Stimulated activated CD4-positive, alpha-beta T cell treated with anti-CD3 and anti-CD28 coated beads, TNF-alpha, amount 100 ng/mL, for 1 hour (primary cell): ENCODE data around the gene ZP2.
"Not testable (repeated sequence)": the region's sequence is repeated elsewhere in the genome, so short reads cannot be mapped to it uniquely, and the experiment has no call there.

Source experiments
- DNase-seq, 3 donors: peaks; one replicate each; pipeline ENCODE4 v3.0.0-alpha.2; 2020; ENCODE audit warnings: low read depth in 3 of 3, low spot score in 1 of 3

ZP2 gene

DNA sequence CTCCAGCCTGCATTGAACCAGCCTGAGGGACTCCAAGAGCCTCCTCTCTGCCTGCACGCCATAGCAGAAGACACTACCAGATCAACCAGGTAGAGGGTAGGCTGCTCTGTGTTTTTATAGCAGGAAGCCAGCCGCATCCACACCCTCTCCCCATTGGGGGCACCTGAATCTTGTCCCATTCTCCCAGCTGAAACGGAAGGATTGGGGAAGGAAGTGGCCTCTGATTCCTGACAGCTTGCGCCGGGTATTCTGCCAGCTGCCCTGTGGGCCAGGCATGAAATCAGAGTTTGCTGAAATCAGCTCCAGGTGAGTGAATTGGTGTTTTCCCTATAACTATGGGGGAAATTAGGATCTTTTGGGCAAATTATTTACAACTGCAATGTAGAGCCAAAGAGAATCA is at the start of gene ZP2:
Gene ZP2 (minus strand): TSS at position 89 of the 400 bp plus-strand sequence. CDS start 27 bp downstream, at position 62.
- no peak for DNase-seq

DNA sequence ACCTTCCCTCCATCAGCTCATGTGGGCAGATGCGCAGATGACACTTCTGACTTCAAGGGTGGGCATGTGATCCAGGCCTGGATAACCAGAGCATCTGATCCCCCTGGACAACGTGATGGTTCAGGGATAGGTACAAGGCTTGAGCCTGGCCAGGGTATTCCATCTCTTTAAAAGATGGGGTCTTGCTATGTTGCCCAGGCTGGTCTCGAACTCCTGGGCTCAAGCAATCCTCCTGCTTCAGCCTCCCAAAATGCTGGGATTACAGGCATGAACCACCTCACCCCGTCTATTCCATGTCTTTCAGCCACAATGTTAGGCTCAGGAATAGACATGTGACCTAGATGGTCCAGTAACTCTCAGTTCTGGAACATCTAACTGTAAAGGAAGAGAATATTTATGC is 45.9 kb upstream of the ZP2 start:
- DNase-seq: no peak

DNA sequence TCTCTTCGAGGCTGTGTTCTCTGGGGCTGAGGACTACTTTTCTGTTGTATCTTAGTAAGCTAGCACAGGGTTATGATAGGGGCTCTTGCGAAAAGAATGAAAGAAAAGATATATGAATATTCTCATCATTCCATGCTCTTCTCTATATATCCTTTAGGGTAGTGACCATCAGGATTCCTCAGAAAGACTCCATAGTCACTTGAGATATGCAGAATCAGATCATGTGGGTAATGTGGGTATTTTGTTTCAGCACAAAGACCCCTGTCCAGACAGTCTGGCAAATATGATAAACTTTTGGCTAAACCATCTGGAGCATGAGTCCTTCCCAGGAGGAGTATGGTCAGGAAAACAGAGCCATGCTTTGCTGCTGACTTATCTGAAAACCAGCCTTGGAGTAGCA is 45.3 kb upstream of the ZP2 start:
- no peak for DNase-seq

- DNase-seq: no peak
Observed at GRCh38 chr16:21253470-21253869, 42.1 kb upstream of the ZP2 start.

- no peak for DNase-seq
Observed at GRCh38 chr16:21250072-21250923, 38.9 kb upstream of the ZP2 start.

DNA sequence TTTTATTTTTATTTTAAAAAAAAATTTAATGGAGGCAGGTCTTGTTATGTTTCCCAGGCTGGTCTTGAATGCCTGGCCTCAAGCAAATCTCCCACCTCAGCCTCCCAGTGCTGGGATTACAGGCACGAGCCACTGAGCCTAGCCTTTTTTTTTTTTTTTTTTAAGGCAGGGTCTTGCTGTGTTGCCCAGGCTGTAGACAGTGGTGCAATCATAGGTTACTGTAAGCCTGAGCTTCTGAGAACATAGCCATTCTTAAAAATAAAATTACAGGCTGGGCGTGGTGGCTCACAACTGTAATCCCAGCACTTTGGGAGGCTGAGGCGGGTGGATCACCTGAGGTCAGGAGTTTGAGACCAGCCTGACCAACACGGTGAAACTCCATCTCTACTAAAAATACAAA is 36.8 kb upstream of the ZP2 start:
- DNase-seq: not testable (repeated sequence)

GRCh38 chr16:21244518-21245215 is 33.3 kb upstream of the ZP2 start:
- no peak for DNase-seq

DNA sequence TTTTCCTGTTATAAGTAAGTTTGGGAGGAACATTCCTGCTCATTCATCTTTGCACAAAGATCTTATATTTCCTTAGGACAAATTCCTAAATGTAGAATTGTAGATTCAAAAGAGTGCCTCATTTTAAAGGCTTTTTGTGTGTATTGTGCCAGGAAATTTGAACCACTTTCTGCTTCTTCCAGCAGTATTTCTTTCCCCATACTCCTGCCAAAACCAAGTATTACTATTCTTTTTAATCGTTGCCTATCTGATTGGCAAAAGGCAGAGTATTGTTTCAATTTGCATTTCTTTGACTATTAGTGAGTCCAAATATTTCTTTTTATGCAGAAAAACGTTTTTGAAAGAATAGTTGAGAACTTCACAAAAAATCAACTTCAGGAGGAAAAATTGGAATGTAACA is 31.4 kb upstream of the ZP2 start:
- no peak for DNase-seq

DNA sequence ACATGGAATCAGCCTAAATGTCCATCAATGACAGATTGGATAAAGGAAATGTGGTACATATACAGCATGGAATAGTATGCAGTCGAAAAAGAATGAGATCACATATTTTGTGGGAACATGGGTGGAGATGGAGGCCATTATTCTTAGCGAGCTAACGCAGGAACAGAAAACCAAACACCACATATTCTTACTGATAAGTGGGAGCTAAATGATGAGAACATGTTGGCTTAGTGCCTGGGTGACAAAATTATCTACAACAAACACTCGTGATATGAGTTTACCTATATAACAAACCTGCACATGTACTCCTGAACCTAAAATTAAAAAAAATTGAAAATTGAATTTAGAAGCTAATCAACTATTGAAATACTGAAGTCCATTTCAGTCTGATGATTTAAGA is 28.3 kb upstream of the ZP2 start:
- no peak for DNase-seq

GRCh38 chr16:21236831-21237230 is 25.5 kb upstream of the ZP2 start:
- DNase-seq: no peak

- no peak for DNase-seq
Observed at GRCh38 chr16:21235199-21235585, 23.8 kb upstream of the ZP2 start.

- DNase-seq: no peak
Observed at GRCh38 chr16:21233521-21234150, 22.3 kb upstream of the ZP2 start, which contains the start of gene ANKS4B. TSS of gene ANKS4B (plus strand) at chr16:21233699. CDS start at chr16:21233738, 39 bp downstream.

DNA sequence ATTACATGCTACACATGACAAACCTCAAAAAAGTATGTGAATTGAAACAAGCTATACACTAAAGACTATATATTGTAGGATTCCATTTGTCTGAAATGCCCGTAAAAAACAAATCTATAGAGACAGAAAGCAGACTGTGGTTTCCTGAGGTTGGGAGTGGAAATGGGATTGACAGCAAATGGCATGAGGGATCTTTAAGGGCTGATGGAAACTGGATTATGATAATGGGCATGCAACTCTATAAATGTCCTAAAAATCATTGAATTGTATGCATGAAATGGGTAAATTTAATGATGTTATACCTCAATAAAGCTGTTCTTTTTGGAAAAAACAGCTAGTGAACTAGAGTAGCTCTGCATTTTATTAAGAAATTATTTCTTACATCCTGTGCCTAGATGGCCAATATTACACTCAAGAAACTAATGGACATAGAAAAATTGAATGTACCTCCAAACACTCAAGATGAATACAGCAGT is 21.7 kb upstream of the ZP2 start:
- no peak for DNase-seq

- no peak for DNase-seq
Observed at GRCh38 chr16:21228361-21228872, 17.0 kb upstream of the ZP2 start.

DNA sequence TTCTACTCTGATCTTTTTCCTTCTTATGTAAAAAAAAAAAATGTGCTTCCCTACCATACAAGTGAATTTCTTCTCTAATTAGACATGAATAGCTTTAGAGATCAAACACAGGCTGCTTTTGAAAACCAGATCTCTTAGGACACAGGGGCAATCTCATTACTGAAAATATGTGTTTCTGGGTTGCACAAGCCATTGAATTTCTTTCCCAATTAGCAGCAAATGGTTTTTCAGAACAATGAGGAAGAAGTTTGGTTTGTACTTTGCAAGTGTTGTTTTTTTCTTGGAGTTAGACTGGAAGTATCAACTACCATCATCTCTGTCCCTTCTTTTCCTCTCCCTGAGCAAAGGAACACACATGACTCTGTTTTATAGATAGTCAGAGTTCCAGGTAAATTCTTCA is 16.5 kb upstream of the ZP2 start:
- no peak for DNase-seq

GRCh38 chr16:21226749-21227148 is 15.4 kb upstream of the ZP2 start:
- DNase-seq: no peak

GRCh38 chr16:21224800-21225199 is 13.4 kb upstream of the ZP2 start:
- DNase-seq: no peak

GRCh38 chr16:21223787-21224186 is 12.4 kb upstream of the ZP2 start:
- no peak for DNase-seq

DNA sequence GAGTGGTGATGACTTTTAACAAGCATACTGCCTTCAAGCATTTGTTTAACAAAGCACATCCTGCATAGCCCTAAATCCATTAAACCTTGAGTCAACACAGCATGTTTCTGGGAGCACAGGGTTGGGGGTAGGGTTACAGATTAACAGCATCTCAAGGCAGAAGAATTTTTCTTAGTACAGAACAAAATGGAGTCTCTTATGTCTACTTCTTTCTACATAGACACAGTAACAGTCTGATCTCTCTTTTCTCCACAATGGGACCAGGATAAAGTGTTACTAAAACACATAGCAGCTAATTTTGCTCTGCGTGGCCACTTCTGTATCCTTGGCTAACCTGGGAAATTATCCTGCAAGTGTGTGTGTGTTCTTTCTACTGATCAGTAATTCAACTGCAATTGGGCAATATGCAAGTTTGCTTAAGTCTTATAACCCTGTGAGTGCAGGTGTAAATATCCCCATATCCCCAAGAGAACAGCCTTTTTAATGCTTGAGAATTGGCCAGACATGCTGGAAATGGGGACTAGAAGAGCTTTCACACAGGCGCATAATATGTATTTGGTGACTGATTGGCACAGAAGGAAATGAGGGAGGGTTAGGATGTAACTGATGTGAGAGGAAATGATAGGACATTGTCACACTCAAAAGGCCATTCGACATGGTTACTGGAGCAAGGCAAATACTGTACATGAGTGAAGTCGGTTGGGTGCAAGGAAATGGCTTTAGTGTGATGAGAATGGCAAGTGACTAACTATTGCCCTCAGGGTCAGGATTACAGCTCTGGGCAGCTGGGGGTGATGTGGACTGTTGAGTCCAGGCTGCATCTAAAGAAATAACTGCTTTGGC is 11.3 kb upstream of the ZP2 start:
- no peak for DNase-seq

GRCh38 chr16:21219551-21219950 is 8.2 kb upstream of the ZP2 start:
- no peak for DNase-seq

DNA sequence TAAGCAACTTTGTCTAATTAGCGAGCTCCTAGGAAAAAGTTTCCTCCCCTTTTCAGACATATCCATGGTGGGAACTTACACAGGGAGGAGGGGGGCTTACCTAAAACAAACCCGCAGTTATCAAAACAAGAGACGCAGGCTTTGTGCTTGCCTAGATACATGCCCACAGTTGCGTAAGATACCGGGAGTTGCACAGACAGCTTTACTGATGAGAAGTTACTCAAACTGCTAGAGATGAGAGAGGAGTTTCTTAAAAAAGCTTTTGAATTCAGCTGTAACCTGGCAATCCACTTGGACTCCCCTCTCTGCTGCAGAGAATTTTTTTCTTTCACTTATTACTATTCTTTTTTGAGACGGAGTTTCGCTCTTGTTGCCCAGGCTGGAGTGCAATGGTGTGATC is 6.8 kb upstream of the ZP2 start:
- DNase-seq: no peak
